Measurements from ENCODE around the gene SV2B. TPM values are rescaled to one million over a fixed set of nuclear protein-coding genes. Genes with fewer than 3 reads are reported as not detected.

SV2B gene
- total RNA-seq, 1 experiment from 2014 or later = 0.05 TPM

- no peak for DNase-seq (ENCODE audit: extremely low read depth, low read depth)
Observed at GRCh38 chr15:91101608-91101920, 1.5 kb downstream of the SV2B start.

- DNase-seq (ENCODE audit: extremely low read depth, low read depth) = no peak
Observed at GRCh38 chr15:91102546-91103330, 2.7 kb downstream of the SV2B start.

- no peak for DNase-seq (ENCODE audit: extremely low read depth, low read depth)
Observed at GRCh38 chr15:91104111-91104510, 4.1 kb downstream of the SV2B start.

GRCh38 chr15:91108421-91108820 is 8.4 kb downstream of the SV2B start:
- DNase-seq (ENCODE audit: extremely low read depth, low read depth) = no peak

GRCh38 chr15:91109885-91110284 is 9.8 kb downstream of the SV2B start:
- DNase-seq (ENCODE audit: extremely low read depth, low read depth) = no peak

- no peak for DNase-seq (ENCODE audit: extremely low read depth, low read depth)
Observed at GRCh38 chr15:91110407-91110806, 10.3 kb downstream of the SV2B start.

GRCh38 chr15:91113030-91113429 is 13.0 kb downstream of the SV2B start:
- DNase-seq (ENCODE audit: extremely low read depth, low read depth) = no peak

- no peak for DNase-seq (ENCODE audit: extremely low read depth, low read depth)
Observed at GRCh38 chr15:91114301-91114700, 14.2 kb downstream of the SV2B start.

GRCh38 chr15:91116113-91117067 is 16.3 kb downstream of the SV2B start:
- no peak for DNase-seq (ENCODE audit: extremely low read depth, low read depth)

GRCh38 chr15:91117375-91117774 is 17.3 kb downstream of the SV2B start:
- DNase-seq (ENCODE audit: extremely low read depth, low read depth) = no peak

- DNase-seq (ENCODE audit: extremely low read depth, low read depth) = no peak
Observed at GRCh38 chr15:91118817-91119590, 18.9 kb downstream of the SV2B start.

- no peak for DNase-seq (ENCODE audit: extremely low read depth, low read depth)
Observed at GRCh38 chr15:91122296-91122695, 22.2 kb downstream of the SV2B start.

GRCh38 chr15:91124132-91124531 is 24.1 kb downstream of the SV2B start:
- no peak for DNase-seq (ENCODE audit: extremely low read depth, low read depth)

- DNase-seq (ENCODE audit: extremely low read depth, low read depth) = no peak
Observed at GRCh38 chr15:91125162-91125561, 25.1 kb downstream of the SV2B start.

GRCh38 chr15:91126080-91126479 is 26.0 kb downstream of the SV2B start:
- no peak for DNase-seq (ENCODE audit: extremely low read depth, low read depth)

- no peak for DNase-seq (ENCODE audit: extremely low read depth, low read depth)
Observed at GRCh38 chr15:91127236-91127955, 27.3 kb downstream of the SV2B start.

GRCh38 chr15:91128016-91128415 is 28.0 kb downstream of the SV2B start:
- DNase-seq (ENCODE audit: extremely low read depth, low read depth) = no peak

- DNase-seq (ENCODE audit: extremely low read depth, low read depth) = no peak
Observed at GRCh38 chr15:91129436-91129835, 29.4 kb downstream of the SV2B start.

- no peak for DNase-seq (ENCODE audit: extremely low read depth, low read depth)
Observed at GRCh38 chr15:91132079-91132478, 32.0 kb downstream of the SV2B start.

GRCh38 chr15:91133511-91133910 is 33.5 kb downstream of the SV2B start:
- DNase-seq (ENCODE audit: extremely low read depth, low read depth) = no peak

Measured in NCI-H460 (cell line).